GM21360 (cell line): ENCODE data around the gene TIGD1.

ENCODE experiments used
- ATAC-seq: cut with Tn5 transposase; IDR thresholded peaks from one replicate; pipeline ENCODE4 v1.9.1; 2021; ENCODE audit warnings: mild to moderate bottlenecking, moderate library complexity; ENCODE audit not compliant: unreplicated experiment

Gene TIGD1

GRCh38 chr2:232502911-232503808 lies 47.2 kb downstream of the TIGD1 start:
- ATAC-seq: no peak

GRCh38 chr2:232502511-232502910 lies 47.8 kb downstream of the TIGD1 start:
- ATAC-seq: no peak

DNA sequence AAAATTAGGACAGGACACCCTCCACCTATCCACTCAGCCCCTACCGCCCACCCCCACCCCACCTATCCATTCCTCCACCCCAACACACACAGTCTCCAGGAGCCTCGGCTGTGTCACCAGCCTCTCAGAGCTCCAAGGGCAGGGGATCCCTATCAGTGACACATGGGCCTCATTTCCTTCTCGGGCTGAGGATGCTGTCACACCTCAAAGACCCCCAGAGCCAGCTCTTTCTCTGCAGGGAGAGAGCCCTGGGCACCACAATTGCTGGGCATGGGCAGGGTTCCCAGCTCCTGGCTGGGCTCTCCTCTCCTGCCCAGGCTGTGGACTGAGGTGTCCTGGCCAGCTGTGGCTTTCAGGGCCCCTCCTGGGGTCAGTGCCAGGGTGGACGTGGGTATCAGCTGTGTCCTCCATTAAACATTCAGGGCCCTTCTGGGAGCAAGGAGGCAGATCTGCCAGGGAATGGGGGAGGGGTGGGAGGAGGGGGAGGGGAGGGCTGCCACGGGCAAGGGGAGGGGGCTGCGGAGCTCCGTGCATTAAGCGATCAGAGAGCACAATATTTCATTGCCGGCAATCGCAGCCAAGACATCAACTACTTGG lies 48.5 kb downstream of the TIGD1 start:
- no peak for ATAC-seq

DNA sequence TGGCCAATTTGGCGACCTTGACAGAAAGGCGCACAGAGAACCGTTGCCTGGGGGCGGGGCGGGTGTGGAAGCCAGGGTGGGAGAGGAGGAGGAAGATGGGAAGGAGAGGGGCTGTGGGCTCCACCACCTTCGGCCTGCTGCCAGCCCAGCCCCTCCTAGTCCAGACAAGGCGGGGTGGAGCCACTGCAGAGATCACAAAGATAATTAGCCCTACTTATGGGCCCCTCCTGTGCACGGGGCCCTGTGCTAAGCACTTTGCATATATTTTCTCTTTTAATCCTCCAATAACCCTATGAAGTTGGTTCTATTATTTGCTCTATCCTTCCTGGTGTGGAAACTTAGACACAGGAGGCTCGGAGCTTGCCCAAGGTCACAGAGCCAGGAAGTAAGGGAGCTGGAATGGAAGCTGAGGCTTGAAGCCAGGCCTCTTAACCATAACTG lies 49.0 kb downstream of the TIGD1 start:
- no peak for ATAC-seq

GRCh38 chr2:232498452-232498851 lies 51.9 kb downstream of the TIGD1 start:
- ATAC-seq: no peak
